RWPE2 (cell line): Measurements from ENCODE around the gene MZF1.
A peak's percentile ranks its signal among the peaks of the same experiment; 100 is the strongest.

Experiments used
- ATAC-seq: fragments of 200-7000 bp; cut with Tn5 transposase; 3 replicates; pipeline ENCODE4 v1.9.1; 2021; ENCODE audit warnings: low read depth
- DNase-seq: peaks from one replicate; pipeline ENCODE4 v3.0.0-alpha.2; 2020; ENCODE audit warnings: low spot score
- H3K27ac ChIP-seq: fragments of 450-650 bp; 2 replicates; pipeline ENCODE4 v1.5.1; 2017; ENCODE audit warnings: mild to moderate bottlenecking; ENCODE audit not compliant: poor library complexity, severe bottlenecking
- H3K27me3 ChIP-seq: fragments of 250-450 bp; sonication (Bioruptor Pico); 2 replicates; pipeline ENCODE4 v1.5.1; 2021; ENCODE audit warnings: mild to moderate bottlenecking, moderate library complexity; ENCODE audit not compliant: insufficient read depth, poor library complexity, severe bottlenecking
- H3K36me3 ChIP-seq: fragments of 250-450 bp; sonication (Bioruptor Pico); 2 replicates; pipeline ENCODE4 v1.5.1; 2020; ENCODE audit warnings: low read depth, mild to moderate bottlenecking, moderate library complexity
- H3K4me1 ChIP-seq: fragments of 250-450 bp; sonication (Bioruptor Pico); 2 replicates; pipeline ENCODE4 v1.5.1; 2021; ENCODE audit warnings: mild to moderate bottlenecking, moderate library complexity; ENCODE audit not compliant: insufficient read depth, poor library complexity, severe bottlenecking
- H3K4me3 ChIP-seq: fragments of 250-450 bp; sonication (Bioruptor Pico); 2 replicates; pipeline ENCODE4 v1.5.1; 2021; ENCODE audit warnings: mild to moderate bottlenecking, moderate library complexity; ENCODE audit not compliant: severe bottlenecking
- H3K9me3 ChIP-seq: fragments of 250-450 bp; sonication (Bioruptor Pico); 2 replicates; pipeline ENCODE4 v1.5.1; 2021; ENCODE audit warnings: mild to moderate bottlenecking, moderate library complexity; ENCODE audit not compliant: severe bottlenecking
- CTCF ChIP-seq: fragments of 450-650 bp; IDR thresholded peaks from one replicate; pipeline ENCODE4 v1.5.1; 2017; ENCODE audit warnings: mild to moderate bottlenecking, moderate library complexity; ENCODE audit not compliant: poor library complexity, severe bottlenecking

MZF1 gene

DNA sequence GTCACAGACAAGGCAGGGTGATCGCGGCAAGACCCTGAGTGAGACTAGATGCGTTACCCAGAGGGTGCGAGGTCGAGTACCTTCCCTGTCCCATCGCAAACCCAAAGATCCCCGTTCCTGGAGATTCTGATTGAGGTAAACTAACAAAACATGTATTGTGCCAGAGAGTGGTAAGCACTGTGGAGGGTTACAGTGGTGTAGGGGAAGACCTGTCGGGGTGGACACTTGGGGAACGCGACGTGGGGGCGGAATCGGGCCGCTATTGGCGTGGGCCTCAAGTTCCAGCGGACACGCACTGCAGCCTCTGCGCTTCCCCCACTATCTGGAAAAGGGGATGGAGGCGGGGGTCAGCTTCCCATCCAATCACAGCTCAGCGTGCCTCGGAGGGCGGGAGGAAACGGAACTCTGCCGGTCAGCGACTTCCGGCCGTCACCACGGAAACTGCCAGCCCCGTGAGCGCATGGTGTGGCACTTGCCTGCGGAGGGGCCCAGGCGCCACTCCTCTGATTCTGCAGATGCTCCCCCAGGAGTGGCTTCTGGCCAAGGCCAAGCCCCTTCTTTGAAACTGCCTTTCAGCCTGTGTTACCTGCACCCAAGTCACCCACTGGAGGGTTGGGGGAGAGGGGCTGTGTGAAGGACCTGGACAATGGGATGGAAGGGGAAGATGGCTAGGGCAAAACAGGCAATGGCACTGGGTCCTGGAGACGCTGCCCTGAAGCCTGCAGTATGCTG is 13.7 kb downstream of the MZF1 start:
- peak; percentile 92 for DNase-seq
- Histone ChIP-seq H3K4me3 (peak overlapping the region; percentile 64), H3K27me3 (no peaks in the 10 kb centered on the region), H3K36me3 (peaks cover 14% of the 10 kb centered on the region), H3K27ac (peak overlapping the region; percentile 90), H3K4me1 (no peaks in the 10 kb centered on the region), H3K9me3 (no peaks in the 10 kb centered on the region)
- ATAC-seq = peak; percentile 44
- TF ChIP-seq CTCF = no peak

DNA sequence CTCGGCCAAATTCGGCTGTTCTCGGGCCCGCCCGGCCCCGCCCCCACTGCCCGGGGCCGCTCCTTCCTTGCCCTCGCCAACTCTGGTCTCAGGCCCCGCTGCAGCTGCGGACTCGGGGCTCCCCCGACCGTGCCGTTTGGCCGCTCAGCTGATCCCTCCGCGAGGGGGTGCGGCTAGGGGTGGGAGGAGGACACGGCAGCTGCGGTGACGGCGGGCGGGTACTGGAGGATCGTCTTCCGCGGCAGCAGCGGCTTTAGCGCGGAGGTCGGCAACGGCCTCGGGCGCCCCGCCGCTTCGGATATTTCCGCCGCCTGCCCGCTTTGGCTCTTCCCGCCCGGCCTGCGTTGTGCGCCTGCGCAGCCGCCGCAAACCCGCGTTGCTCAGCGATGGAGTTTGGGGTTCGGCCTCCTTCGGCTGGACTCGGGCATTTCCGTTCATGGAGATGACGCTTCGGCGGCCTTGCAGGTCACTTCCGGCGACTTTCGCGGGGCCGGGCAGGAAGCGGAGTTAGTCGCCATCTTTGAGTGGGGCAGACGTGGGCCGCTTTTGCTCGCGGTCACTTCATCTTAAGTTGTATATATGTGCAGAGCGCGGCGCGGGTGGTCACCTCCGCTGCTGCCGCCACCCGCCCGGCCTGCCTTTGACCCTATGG is 14.4 kb downstream of the MZF1 start:
- no peak for TF ChIP-seq CTCF
- no peaks in the 10 kb centered on the region for H3K4me1 ChIP-seq

DNA sequence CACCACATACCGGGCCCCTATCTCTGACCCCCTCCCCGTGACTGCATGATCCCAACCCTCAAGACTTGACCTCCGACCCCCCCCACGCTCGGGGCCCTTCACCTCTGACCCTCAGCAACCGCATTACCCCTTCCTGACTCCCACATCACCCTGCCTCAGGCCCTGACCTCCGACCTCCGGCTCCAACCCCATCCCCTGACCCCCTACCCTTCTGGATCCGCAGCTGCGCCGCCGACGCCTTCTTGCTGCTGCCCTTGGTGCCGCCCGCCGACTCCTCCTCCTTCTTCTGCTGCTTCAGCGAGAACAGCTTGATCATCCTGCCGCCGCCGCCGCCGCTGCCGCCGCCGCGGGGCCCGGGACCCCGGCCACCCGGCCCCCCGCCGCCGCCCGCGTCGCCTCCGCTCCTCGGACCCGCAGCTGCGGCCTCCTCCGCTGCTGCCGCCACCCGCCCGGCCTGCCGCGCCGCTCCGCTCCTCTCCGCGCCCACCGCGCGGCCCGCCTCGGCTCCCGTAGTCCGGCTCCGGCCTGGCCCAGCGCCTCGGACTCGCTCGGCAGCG is 15.0 kb downstream of the MZF1 start, which contains the start of gene UBE2M:
UBE2M (minus strand) TSS at position 546 of the 557 bp plus-strand sequence; CDS start at position 316, 230 bp downstream.
- Histone ChIP-seq H3K4me3 (peak within 1 kb of the TSS; percentile 64), H3K27me3 (no peaks in the 10 kb centered on the region), H3K36me3 (peaks cover 14% of the 10 kb centered on the region), H3K27ac (peak within 1 kb of the TSS; percentile 90), H3K4me1 (no peaks in the 10 kb centered on the region), H3K9me3 (no peaks in the 10 kb centered on the region)
- DNase-seq (no peak), ATAC-seq (no peak)
- no peak for TF ChIP-seq CTCF

More for the DNA sequence above, 14.4 kb downstream of the MZF1 start:
- ATAC-seq = peak; percentile 38
- Histone ChIP-seq H3K36me3 (peaks cover 14% of the 10 kb centered on the region), H3K4me3 (peak overlapping the region; percentile 64), H3K9me3 (no peaks in the 10 kb centered on the region), H3K27ac (peak overlapping the region; percentile 90), H3K27me3 (no peaks in the 10 kb centered on the region)
- DNase-seq = peak; percentile 98

DNA sequence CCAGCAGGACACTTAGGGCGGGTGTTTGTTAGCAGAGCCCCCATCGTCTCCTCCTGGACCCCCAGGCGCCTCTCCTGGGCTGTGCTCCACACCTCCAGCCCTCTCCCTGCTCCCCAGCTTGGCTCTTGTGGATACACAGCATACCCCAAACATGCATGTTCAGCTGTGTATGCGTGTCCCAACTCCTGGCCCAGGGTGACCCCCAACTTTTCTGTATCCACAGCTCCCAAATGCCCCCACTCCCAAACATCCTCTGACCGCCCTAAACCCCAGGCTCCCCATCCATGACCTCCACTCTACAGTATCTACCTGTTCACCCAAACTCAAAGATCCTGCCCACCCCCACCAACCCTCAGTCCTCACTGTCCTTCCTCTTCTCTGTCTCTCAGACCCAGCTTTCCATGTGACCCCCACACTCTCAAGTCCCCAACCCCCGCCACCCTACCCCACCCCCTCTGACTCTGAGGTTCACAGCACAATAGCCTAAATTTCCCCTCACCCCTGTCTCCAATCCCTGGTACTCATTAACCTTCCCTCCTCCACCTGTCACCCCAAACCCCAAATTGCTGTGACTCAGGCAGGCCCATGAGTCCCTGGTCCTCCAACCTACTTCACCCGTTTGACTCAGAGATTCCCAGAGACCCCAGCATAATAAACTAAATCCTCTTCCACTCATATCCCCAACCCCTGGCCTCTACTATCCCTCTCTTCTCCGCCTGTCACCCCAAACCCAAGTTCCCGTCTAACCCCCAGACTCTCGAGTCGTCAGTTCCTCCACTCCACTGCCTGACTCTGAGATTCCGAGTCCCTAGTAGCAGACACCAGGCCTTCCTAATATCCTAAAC is 15.7 kb downstream of the MZF1 start:
- Histone ChIP-seq H3K27ac (peak overlapping the region; percentile 90), H3K9me3 (no peaks in the 10 kb centered on the region), H3K27me3 (no peaks in the 10 kb centered on the region), H3K36me3 (peaks cover 14% of the 10 kb centered on the region), H3K4me3 (peak overlapping the region; percentile 64), H3K4me1 (no peaks in the 10 kb centered on the region)
- DNase-seq = no peak
- TF ChIP-seq CTCF = no peak
- ATAC-seq = no peak
